ENCODE data around the gene CKAP5. TPM values are rescaled to one million over a fixed set of nuclear protein-coding genes. Genes with fewer than 3 reads are reported as not detected.

Gene CKAP5
- total and polyA plus RNA-seq, 2 donors (not counting 1 experiment from before 2014, with no cell fraction given): 64.7 to 111 TPM

DNA sequence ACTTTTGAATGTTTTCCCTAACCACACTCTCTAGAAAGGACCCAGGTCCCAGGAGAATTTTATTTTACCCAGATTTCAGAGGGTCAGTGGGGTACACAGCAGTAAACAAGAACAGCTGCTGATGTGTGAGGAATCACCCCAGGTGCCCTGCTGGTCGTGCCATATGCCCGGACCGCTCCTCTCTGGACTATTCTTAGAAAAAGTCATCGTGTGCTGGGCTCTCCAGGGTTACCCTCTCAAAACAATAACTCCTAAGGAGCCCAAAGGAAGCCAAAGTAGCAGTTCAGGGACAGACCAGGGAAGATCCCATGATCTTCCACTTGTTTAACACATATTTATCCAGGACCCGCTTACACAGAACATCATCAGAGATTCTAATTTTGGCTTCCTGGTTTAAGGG lies 42.6 kb upstream of the CKAP5 start:
- Histone ChIP-seq H3K9me3 (ENCODE audit: control insufficient read depth, insufficient read depth, low read depth, low read length) (no peaks in the 10 kb centered on the region), H3K27ac (ENCODE audit: insufficient read depth, low read length) (no peak overlapping the region), H3K4me1 (ENCODE audit: control insufficient read depth, extremely low read depth, insufficient read depth, low read length) (no peaks in the 10 kb centered on the region), H3K9ac (ENCODE audit: insufficient read depth, low read length) (no peak overlapping the region), H3K4me2 (ENCODE audit: extremely low read depth, insufficient read depth, low read length) (no peak overlapping the region), H3K27me3 (ENCODE audit: control insufficient read depth, insufficient read depth, low read length) (no peaks in the 10 kb centered on the region), H4K20me1 (ENCODE audit: control insufficient read depth, extremely low read depth, insufficient read depth, low read length) (no peaks in the 10 kb centered on the region), H3K36me3 (ENCODE audit: control insufficient read depth, insufficient read depth, low read length) (no peaks in the 10 kb centered on the region), H3K79me2 (ENCODE audit: control insufficient read depth, insufficient read depth, low read length) (no peaks in the 10 kb centered on the region), H2AFZ (ENCODE audit: low read length) (no peak overlapping the region), H3K4me3 (replicated peaks in 1 of 4; ENCODE audit: control extremely low read depth in 1 of 4, insufficient read depth in 1 of 4, low read depth in 3 of 4, low read length in 4 of 4) (no peak overlapping the region)
- DNase-seq (ENCODE audit: low read depth in 2 of 2): no peak
- TF ChIP-seq CTCF (conservative IDR thresholded peaks at IDR 0.05 in 1 of 2, IDR thresholded peaks at IDR 0.05 in 1 of 2; ENCODE audit: low read depth in 1 of 2, low read length in 2 of 2) (no peak), EZH2 (IDR thresholded peaks at IDR 0.05; ENCODE audit: low read length, missing control alignments) (no peak)

- Histone ChIP-seq H3K27ac (ENCODE audit: insufficient read depth, low read length) (no peak overlapping the region), H2AFZ (ENCODE audit: low read length) (no peak overlapping the region), H3K4me3 (replicated peaks in 1 of 4; ENCODE audit: control extremely low read depth in 1 of 4, insufficient read depth in 1 of 4, low read depth in 3 of 4, low read length in 4 of 4) (no peak overlapping the region), H3K36me3 (ENCODE audit: control insufficient read depth, insufficient read depth, low read length) (no peaks in the 10 kb centered on the region), H3K4me2 (ENCODE audit: extremely low read depth, insufficient read depth, low read length) (no peak overlapping the region), H3K4me1 (ENCODE audit: control insufficient read depth, extremely low read depth, insufficient read depth, low read length) (no peaks in the 10 kb centered on the region), H4K20me1 (ENCODE audit: control insufficient read depth, extremely low read depth, insufficient read depth, low read length) (no peaks in the 10 kb centered on the region), H3K27me3 (ENCODE audit: control insufficient read depth, insufficient read depth, low read length) (no peaks in the 10 kb centered on the region), H3K9ac (ENCODE audit: insufficient read depth, low read length) (no peak overlapping the region), H3K79me2 (ENCODE audit: control insufficient read depth, insufficient read depth, low read length) (no peaks in the 10 kb centered on the region), H3K9me3 (ENCODE audit: control insufficient read depth, insufficient read depth, low read depth, low read length) (no peaks in the 10 kb centered on the region)
- DNase-seq (ENCODE audit: low read depth in 2 of 2): no peak
- TF ChIP-seq EZH2 (IDR thresholded peaks at IDR 0.05; ENCODE audit: low read length, missing control alignments) (no peak), CTCF (conservative IDR thresholded peaks at IDR 0.05 in 1 of 2, IDR thresholded peaks at IDR 0.05 in 1 of 2; ENCODE audit: low read depth in 1 of 2, low read length in 2 of 2) (no peak)
Measured at GRCh38 chr11:46886211-46886610, 40.1 kb upstream of the CKAP5 start.

DNA sequence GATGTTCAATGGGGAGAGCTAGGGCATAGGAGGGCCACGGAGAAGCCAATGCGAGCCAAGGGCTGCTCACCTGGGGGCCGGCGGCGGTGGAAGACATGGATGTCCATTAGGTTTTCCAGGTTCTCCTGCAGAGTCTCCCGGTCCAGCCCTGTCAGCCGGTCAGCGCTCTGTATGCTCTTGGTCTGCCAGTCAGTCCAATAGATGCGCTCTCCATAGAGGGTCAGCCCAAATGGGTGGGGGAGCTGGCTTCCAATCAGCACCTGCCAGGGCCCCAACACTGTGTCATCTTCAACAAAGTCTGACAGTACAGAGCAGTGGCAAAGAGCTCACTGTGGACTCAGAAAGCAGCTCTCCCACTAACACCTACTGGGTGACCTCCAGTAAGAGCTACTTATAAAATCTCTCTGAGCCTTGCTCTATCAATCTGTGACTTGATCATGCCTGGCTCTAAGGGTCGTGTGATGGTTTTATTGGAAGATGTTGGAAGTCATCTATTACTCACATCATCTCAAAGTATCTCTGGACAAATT lies 33.0 kb upstream of the CKAP5 start:
- H3K4me1 ChIP-seq (ENCODE audit: control insufficient read depth, extremely low read depth, insufficient read depth, low read length): no peaks in the 10 kb centered on the region
- H3K27me3 ChIP-seq (ENCODE audit: control insufficient read depth, insufficient read depth, low read length): no peaks in the 10 kb centered on the region
- H3K9me3 ChIP-seq (ENCODE audit: control insufficient read depth, insufficient read depth, low read depth, low read length): no peaks in the 10 kb centered on the region
- TF ChIP-seq CTCF (conservative IDR thresholded peaks at IDR 0.05 in 1 of 2, IDR thresholded peaks at IDR 0.05 in 1 of 2; ENCODE audit: low read depth in 1 of 2, low read length in 2 of 2): no peak
- TF ChIP-seq EZH2 (IDR thresholded peaks at IDR 0.05; ENCODE audit: low read length, missing control alignments): no peak
- no peak overlapping the region for H2AFZ ChIP-seq (ENCODE audit: low read length)
- no peak overlapping the region for H3K9ac ChIP-seq (ENCODE audit: insufficient read depth, low read length)
- no peaks in the 10 kb centered on the region for H3K79me2 ChIP-seq (ENCODE audit: control insufficient read depth, insufficient read depth, low read length)
- H4K20me1 ChIP-seq (ENCODE audit: control insufficient read depth, extremely low read depth, insufficient read depth, low read length): no peaks in the 10 kb centered on the region
- H3K36me3 ChIP-seq (ENCODE audit: control insufficient read depth, insufficient read depth, low read length): no peaks in the 10 kb centered on the region
- no peak overlapping the region for H3K4me3 ChIP-seq (replicated peaks in 1 of 4; ENCODE audit: control extremely low read depth in 1 of 4, insufficient read depth in 1 of 4, low read depth in 3 of 4, low read length in 4 of 4)
- DNase-seq (ENCODE audit: low read depth in 2 of 2): no peak
- H3K27ac ChIP-seq (ENCODE audit: insufficient read depth, low read length): no peak overlapping the region
- no peak overlapping the region for H3K4me2 ChIP-seq (ENCODE audit: extremely low read depth, insufficient read depth, low read length)

Data from fibroblast of lung (primary cell).